ENCODE results near the gene OR10V1. TPM values are rescaled to one million over a fixed set of nuclear protein-coding genes. Genes with fewer than 3 reads are reported as not detected.

Gene OR10V1
- not detected in 2 replicates for polyA plus RNA-seq (2014; cell fraction: cytosol; rRNA removed)
- not detected in 2 replicates for polyA plus RNA-seq (2014; cell fraction: nucleus; rRNA removed)

- DNase-seq (ENCODE audit: low spot score): no peak
Observed at GRCh38 chr11:59713745-59714144, at the start of gene OR10V1. Gene OR10V1, minus strand, starts transcription at chr11:59713845. Its CDS starts 0 bp downstream, at chr11:59713845.

GRCh38 chr11:59761993-59762392, 48.3 kb upstream of the OR10V1 start:
- DNase-seq (ENCODE audit: low spot score): no peak

GRCh38 chr11:59760771-59761170, 47.1 kb upstream of the OR10V1 start:
- no peak for DNase-seq (ENCODE audit: low spot score)

GRCh38 chr11:59759900-59760299, 46.3 kb upstream of the OR10V1 start:
- DNase-seq (ENCODE audit: low spot score): no peak

- no peak for DNase-seq (ENCODE audit: low spot score)
Observed at GRCh38 chr11:59758401-59759037, 44.9 kb upstream of the OR10V1 start.

GRCh38 chr11:59756845-59757244, 43.2 kb upstream of the OR10V1 start:
- no peak for DNase-seq (ENCODE audit: low spot score)

- DNase-seq (ENCODE audit: low spot score): no peak
Observed at GRCh38 chr11:59756558-59756840, 42.9 kb upstream of the OR10V1 start.

GRCh38 chr11:59755701-59756557, 42.3 kb upstream of the OR10V1 start:
- DNase-seq (ENCODE audit: low spot score): peak; percentile 7

- DNase-seq (ENCODE audit: low spot score): peak; percentile 20
Observed at GRCh38 chr11:59754859-59755700, 41.4 kb upstream of the OR10V1 start, which contains the start of gene STX3. Gene STX3, plus strand, starts transcription at chr11:59755376. Its CDS starts 230 bp downstream, at chr11:59755606.

- DNase-seq (ENCODE audit: low spot score): no peak
Observed at GRCh38 chr11:59754494-59754858, 40.8 kb upstream of the OR10V1 start.

GRCh38 chr11:59753650-59754493, 40.2 kb upstream of the OR10V1 start:
- DNase-seq (ENCODE audit: low spot score): peak; percentile 67

- DNase-seq (ENCODE audit: low spot score): no peak
Observed at GRCh38 chr11:59746111-59746510, 32.5 kb upstream of the OR10V1 start.

GRCh38 chr11:59730896-59731565, 17.4 kb upstream of the OR10V1 start:
- no peak for DNase-seq (ENCODE audit: low spot score)

GRCh38 chr11:59729834-59730233, 16.2 kb upstream of the OR10V1 start:
- DNase-seq (ENCODE audit: low spot score): no peak

GRCh38 chr11:59728913-59729312, 15.3 kb upstream of the OR10V1 start:
- DNase-seq (ENCODE audit: low spot score): no peak

GRCh38 chr11:59728154-59728553, 14.5 kb upstream of the OR10V1 start:
- no peak for DNase-seq (ENCODE audit: low spot score)

GRCh38 chr11:59727426-59727825, 13.8 kb upstream of the OR10V1 start:
- no peak for DNase-seq (ENCODE audit: low spot score)

- no peak for DNase-seq (ENCODE audit: low spot score)
Observed at GRCh38 chr11:59724066-59724465, 10.4 kb upstream of the OR10V1 start.

GRCh38 chr11:59719556-59719955, 5.9 kb upstream of the OR10V1 start:
- no peak for DNase-seq (ENCODE audit: low spot score)

GRCh38 chr11:59716051-59716450, 2.4 kb upstream of the OR10V1 start:
- no peak for DNase-seq (ENCODE audit: low spot score)

All from SK-N-DZ (cell line).